Upper lobe of left lung (tissue), 6 donors: Measurements from ENCODE around the gene MRGPRF. TPM values are rescaled to one million over a fixed set of nuclear protein-coding genes. Genes with fewer than 3 reads are reported as not detected.
A peak's percentile ranks its signal among the peaks of the same experiment; 100 is the strongest.

Experiments used
- ATAC-seq, 2 donors: fragments of 200-7000 bp; cut with Tn5 transposase; one replicate each; pipeline ENCODE4 v1.9.1; 2022; ENCODE audit warnings: mild to moderate bottlenecking in 2 of 2, moderate library complexity in 2 of 2; ENCODE audit not compliant: low FRiP score in 2 of 2
- DNase-seq, 2 donors: peaks; one replicate each; pipeline ENCODE4 v3.0.0-alpha.2; 2019 to 2020
- H3K27ac ChIP-seq, 4 donors: fragments of 200-600 bp; sonication (generic); one replicate each; pipeline ENCODE4 v1.5.1; 2016 to 2019
- H3K27me3 ChIP-seq, 4 donors: fragments of 200-600 bp; sonication (generic); one replicate each; pipeline ENCODE4 v1.5.1; 2017 to 2019
- H3K36me3 ChIP-seq, 4 donors: fragments of 200-600 bp; sonication (generic); one replicate each; pipeline ENCODE4 v1.5.1; 2016 to 2019
- H3K4me1 ChIP-seq, 4 donors: fragments of 200-600 bp; sonication (generic); one replicate each; pipeline ENCODE4 v1.5.1; 2018 to 2019
- H3K4me3 ChIP-seq, 4 donors: fragments of 200-600 bp; sonication (generic); one replicate each; pipeline ENCODE4 v1.5.1; 2017 to 2019; ENCODE audit warnings: mild to moderate bottlenecking in 2 of 4, moderate library complexity in 1 of 4
- H3K9me3 ChIP-seq, 4 donors: fragments of 200-600 bp; sonication (generic); one replicate each; pipeline ENCODE4 v1.5.1; 2018 to 2019
- EP300 ChIP-seq, 4 donors: sonication (generic); formaldehyde crosslinking; IDR thresholded peaks; one replicate each; pipeline ENCODE4 v1.5.1; 2017; ENCODE audit warnings: antibody characterized with exemption in 4 of 4, control low read depth in 2 of 4
- POLR2A ChIP-seq, 4 donors: fragments of 450-650 bp; IDR thresholded peaks; one replicate each; pipeline ENCODE4 v1.5.1; 2016 to 2017; ENCODE audit warnings: antibody characterized with exemption in 4 of 4, mild to moderate bottlenecking in 2 of 4
- POLR2AphosphoS5 ChIP-seq, 2 donors: sonication (generic); formaldehyde crosslinking; IDR thresholded peaks; one replicate each; pipeline ENCODE4 v1.5.1; 2017; ENCODE audit warnings: antibody characterized with exemption in 2 of 2
- WGBS, 2 donors: methylation state at CpG; one replicate each; pipeline ENCODE4 v1.1.5; 2017 to 2018; 5-methylcytosine and 5-hydroxymethylcytosine counted together
- total RNA-seq, 6 donors: library from RNA; depleted of rRNA in 4 of 6; stranded (reverse); fragments of >200 nt in 4 of 6; gene quantifications; one replicate each; pipeline versions ENCODE4 v1.1.0 to v1.2.1, GENCODE V29; 2016 to 2021
- TF ChIP-seq, protein P1 (sequence below), 6 experiments: fragments of 450-650 bp in 4 of 6; fragments of 200-600 bp in 2 of 6; sonication (generic) in 2 of 6; IDR thresholded peaks; one replicate each; pipeline ENCODE4 v1.5.1; 2016 to 2019; ENCODE audit warnings: antibody characterized with exemption in 6 of 6
- donor health status: DM: no; HTN: no; CAD: no; lungs with moderate emphysema.
- donor health status: DM: no; HTN: yes; CAD: no; lungs with severe emphysema.

Gene MRGPRF
- total RNA-seq, 6 donors from 2014 or later = 3.0 to 16.2 (median 10.7) TPM

DNA sequence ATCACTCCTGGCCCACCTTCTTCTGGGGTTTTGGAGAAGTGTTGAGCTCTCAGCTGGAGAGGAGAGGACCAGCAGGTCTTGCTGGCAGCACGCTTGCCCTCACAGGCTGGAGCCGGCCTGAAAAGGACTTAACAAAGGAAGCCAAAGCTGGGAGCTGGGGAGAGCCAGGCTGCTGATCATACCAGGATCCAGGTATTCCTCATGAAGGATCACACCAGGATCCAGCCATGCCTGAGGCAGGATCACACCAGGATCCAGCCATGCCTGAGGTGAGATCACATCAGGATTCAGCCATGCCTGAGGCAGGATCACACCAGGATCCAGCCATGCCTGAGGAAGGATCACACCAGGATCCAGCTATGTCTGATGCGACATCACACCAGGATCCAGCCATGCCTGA is 49.3 kb downstream of the MRGPRF start:
- Histone ChIP-seq H3K27me3 (no peaks in the 10 kb centered on the region), H3K27ac (no peak overlapping the region), H3K4me1 (no peaks in the 10 kb centered on the region), H3K9me3 (no peaks in the 10 kb centered on the region), H3K4me3 (no peak overlapping the region), H3K36me3 (no peaks in the 10 kb centered on the region)
- DNase-seq (no peak), ATAC-seq (peak; percentile 55 to 84)
- WGBS, 2 donors = 84 to 89% methylated on average over 3 of the region's 3 CpGs
- TF ChIP-seq, protein P1, sequence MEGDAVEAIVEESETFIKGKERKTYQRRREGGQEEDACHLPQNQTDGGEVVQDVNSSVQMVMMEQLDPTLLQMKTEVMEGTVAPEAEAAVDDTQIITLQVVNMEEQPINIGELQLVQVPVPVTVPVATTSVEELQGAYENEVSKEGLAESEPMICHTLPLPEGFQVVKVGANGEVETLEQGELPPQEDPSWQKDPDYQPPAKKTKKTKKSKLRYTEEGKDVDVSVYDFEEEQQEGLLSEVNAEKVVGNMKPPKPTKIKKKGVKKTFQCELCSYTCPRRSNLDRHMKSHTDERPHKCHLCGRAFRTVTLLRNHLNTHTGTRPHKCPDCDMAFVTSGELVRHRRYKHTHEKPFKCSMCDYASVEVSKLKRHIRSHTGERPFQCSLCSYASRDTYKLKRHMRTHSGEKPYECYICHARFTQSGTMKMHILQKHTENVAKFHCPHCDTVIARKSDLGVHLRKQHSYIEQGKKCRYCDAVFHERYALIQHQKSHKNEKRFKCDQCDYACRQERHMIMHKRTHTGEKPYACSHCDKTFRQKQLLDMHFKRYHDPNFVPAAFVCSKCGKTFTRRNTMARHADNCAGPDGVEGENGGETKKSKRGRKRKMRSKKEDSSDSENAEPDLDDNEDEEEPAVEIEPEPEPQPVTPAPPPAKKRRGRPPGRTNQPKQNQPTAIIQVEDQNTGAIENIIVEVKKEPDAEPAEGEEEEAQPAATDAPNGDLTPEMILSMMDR (IDR thresholded peaks at IDR 0.05) = no peak
- TF ChIP-seq EP300 (IDR thresholded peaks at IDR 0.05) (no peak), POLR2A (IDR thresholded peaks at IDR 0.05) (no peak)

DNA sequence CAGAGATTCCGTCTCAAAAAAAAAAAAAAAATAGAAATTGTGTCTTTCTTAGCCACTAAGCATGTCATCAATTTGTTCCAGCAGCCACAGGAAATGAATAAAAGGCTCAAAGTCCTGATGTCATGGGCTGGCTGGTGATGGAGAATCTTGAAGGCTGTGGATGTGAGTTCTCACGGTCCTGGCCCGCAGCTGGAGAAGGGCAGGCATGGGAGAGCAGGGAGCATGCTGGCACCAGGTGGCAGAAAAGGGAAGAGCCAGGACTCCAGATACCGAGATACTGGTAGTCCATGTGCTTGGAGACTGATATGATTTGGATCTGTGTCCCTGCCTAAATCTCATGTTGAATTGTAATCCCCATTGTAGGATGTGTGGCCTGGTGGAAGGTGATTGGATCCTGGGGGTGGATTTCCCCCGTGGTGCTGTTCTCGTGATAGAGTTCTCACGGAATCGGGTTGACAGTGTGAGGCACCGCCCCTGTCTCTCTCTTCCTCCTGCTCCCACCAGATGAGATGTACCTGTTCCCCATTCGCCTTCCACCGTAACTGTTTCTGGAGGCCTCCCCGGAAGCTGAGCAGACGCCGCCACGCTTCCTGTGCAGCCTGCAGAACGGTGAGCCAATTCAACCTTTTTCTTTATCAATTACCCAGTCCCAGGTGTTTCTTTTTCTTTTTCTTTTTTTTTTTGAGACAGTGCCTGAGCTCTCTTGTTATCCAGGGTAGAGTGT is 50.4 kb downstream of the MRGPRF start:
- Histone ChIP-seq H3K27ac (no peak overlapping the region), H3K4me1 (no peaks in the 10 kb centered on the region), H3K36me3 (no peaks in the 10 kb centered on the region), H3K27me3 (no peaks in the 10 kb centered on the region), H3K4me3 (no peak overlapping the region), H3K9me3 (no peaks in the 10 kb centered on the region)
- DNase-seq = no peak
- ATAC-seq = no peak
- WGBS, 2 donors = 74 to 85% methylated on average over 16 of the region's 16 CpGs
- TF ChIP-seq POLR2A (IDR thresholded peaks at IDR 0.05) (no peak), EP300 (IDR thresholded peaks at IDR 0.05) (no peak), POLR2AphosphoS5 (IDR thresholded peaks at IDR 0.05) (no peak)
- TF ChIP-seq, protein P1 (IDR thresholded peaks at IDR 0.05) = no peak

DNA sequence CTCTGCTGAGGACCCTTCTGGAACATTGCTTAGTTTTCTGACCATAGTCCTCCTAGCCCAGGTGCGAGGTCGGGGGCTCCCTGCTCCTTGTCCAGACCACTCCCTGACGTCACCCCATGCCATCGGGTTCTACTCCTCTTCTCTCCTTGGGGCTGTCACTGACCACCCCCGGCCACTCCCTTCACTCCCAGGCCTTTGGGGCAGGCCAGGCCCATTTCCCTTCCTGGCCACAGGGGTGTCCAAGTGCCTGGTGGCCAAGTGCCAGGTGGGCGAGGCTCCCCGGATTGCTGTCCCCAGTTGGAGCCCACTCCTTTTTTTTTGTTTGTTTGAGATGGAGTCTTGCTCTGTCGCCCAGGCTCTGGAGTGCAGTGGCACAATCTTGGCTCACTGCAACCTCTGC is 51.8 kb downstream of the MRGPRF start:
- Histone ChIP-seq H3K4me1 (peaks cover 0 to 3% (median 0%) of the 10 kb centered on the region in 4 donors), H3K9me3 (no peaks in the 10 kb centered on the region), H3K36me3 (no peaks in the 10 kb centered on the region), H3K27ac (no peak overlapping the region), H3K4me3 (no peak overlapping the region), H3K27me3 (no peaks in the 10 kb centered on the region)
- no peak for TF ChIP-seq POLR2A (IDR thresholded peaks at IDR 0.05)
- TF ChIP-seq POLR2AphosphoS5 (IDR thresholded peaks at IDR 0.05) = no peak
- TF ChIP-seq EP300 (IDR thresholded peaks at IDR 0.05) = no peak
- TF ChIP-seq, protein P1 (IDR thresholded peaks at IDR 0.05) = no peak
- 64 to 77% methylated on average over 8 of the region's 8 CpGs for WGBS, 2 donors
- DNase-seq (peak in 1 of 2 donors; percentile 53), ATAC-seq (no peak)

DNA sequence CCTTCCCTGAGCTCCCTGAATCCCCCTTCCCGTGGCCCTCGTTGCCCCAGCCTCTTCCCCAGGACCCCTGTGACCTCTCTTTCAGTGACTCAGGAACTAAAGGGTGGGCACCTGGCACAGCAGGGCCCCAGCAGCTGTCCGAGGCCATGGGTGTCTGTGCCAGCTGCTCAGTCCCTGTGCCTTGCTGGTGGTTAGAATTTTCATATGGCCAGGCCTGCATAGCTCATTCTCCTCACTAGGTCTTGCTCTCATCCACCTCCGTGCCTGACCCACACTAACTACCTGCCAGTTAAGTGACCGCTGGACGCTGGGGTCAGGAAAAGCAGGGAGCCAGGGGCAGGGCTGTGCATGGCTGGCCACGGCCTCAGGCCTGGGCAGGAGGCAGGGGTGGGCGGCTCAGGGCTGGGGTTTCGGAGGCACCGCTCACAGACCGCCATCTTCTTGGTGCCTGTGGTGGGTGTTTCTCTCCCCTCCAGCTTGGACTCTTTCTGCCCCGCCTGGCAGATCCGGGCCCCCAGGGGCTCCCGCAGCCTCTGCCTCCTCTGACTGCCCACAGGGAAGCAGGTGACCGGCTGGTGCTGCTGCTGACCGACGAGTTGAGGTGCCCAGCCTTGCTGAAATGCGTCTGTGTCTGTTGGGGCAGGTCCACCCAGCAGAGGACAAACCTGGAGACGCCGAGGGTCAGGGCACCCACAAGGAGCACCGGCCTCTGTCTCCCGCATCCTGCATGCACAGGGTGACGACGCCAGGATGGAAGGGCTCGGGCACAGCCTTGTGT is 52.6 kb downstream of the MRGPRF start:
- DNase-seq = peak in 1 of 2 donors; percentile 69

More for the DNA sequence above, 52.6 kb downstream of the MRGPRF start:
- Histone ChIP-seq H3K27me3 (no peaks in the 10 kb centered on the region), H3K4me3 (no peak overlapping the region), H3K27ac (no peak overlapping the region), H3K36me3 (no peaks in the 10 kb centered on the region), H3K4me1 (peaks cover 2 to 7% (median 3%) of the 10 kb centered on the region in 4 donors), H3K9me3 (no peaks in the 10 kb centered on the region)
- 91 to 95% methylated on average over 11 to 25 of the region's 25 CpGs for WGBS, 2 donors
- TF ChIP-seq, protein P1 (IDR thresholded peaks at IDR 0.05) = no peak
- TF ChIP-seq POLR2A (IDR thresholded peaks at IDR 0.05) (no peak), POLR2AphosphoS5 (IDR thresholded peaks at IDR 0.05) (no peak), EP300 (IDR thresholded peaks at IDR 0.05) (no peak)
- no peak for ATAC-seq
